GM18858 (cell line): ENCODE measurements around the gene TMEM245.
A peak's percentile ranks its signal among the peaks of the same experiment; 100 is the strongest.

Source experiments
- ATAC-seq: cut with Tn5 transposase; IDR thresholded peaks from one replicate; pipeline ENCODE4 v1.9.1; 2021; ENCODE audit not compliant: unreplicated experiment

TMEM245 gene

DNA sequence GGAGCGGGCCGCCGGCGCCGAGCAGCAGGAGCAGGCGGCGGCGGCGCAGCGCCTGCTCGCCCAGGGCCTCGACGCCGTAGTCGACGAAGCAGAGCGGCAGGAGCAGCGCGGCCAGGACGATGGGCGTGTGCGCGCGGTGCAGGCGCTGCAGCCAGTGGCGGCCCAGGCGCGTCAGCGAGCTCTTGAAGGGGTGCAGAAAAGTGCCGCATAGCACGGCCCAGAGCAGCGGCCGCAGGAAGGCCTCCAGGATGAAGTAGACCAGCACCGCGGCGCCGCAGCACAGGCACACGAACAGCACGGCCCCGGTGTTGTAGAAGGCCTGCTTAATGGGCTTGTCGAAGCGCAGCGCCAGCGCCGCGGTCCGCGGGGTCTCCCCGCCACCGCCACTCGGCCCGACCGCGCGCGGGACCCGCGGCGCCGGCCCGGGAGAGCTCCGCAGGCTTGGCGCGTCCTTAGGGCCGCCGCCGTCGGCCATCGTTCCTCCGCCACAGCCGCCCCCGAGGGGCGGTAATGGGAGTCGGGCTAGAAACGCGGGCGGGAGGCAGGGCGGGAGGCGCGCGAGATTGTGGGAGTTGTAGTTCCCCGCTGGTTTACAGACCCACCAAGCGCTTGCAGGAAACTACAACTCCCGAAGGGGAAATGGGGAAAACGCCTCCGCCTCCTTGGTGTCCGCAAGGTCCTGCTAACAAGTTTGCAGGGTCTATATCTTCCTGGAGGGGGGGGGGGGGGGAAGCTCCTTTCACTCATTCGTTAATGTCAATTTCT lies at the start of gene TMEM245:
Gene TMEM245, minus strand, starts transcription at position 509 of the 765 bp plus-strand sequence. Its CDS starts 34 bp downstream, at position 475.
- ATAC-seq, result peak; percentile 79

DNA sequence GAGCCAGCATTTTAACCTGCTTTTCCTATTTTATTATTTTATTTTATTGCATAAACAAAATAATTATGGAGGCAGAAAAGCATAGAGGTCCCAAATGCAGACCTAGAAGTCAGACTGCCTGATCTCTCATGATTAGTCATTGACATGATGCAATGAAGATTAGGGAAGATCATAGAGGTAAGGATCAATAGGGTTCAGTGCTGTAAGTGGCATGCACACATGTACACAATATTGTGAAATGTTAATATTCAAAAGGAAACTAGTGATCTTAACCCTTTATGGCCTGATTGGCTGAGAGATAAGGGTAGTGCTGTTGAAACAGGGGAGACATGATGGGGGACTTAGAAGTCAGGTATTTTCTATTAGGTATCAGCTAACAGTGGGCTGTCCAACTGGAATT lies 48.4 kb upstream of the TMEM245 start:
- no peak for ATAC-seq

DNA sequence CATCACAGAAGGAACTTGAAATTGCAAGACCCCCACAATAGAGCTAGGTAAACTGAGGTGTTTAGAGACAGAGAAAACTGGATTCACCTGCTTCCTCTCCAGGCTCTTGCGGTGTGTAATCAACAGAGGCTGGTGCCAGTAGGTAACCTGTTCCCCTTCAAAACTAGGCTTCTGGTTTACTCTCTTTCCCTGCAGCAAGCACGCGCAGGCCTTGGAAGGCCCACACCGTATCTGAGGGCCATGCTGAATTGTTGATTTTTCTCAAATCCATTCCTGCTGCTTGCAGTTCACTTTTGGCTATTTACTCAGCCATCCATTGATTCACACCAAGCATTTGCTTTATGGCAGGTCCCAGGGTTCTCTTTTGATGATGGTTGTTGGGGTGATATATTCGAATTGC lies 48.0 kb upstream of the TMEM245 start:
- no peak for ATAC-seq

DNA sequence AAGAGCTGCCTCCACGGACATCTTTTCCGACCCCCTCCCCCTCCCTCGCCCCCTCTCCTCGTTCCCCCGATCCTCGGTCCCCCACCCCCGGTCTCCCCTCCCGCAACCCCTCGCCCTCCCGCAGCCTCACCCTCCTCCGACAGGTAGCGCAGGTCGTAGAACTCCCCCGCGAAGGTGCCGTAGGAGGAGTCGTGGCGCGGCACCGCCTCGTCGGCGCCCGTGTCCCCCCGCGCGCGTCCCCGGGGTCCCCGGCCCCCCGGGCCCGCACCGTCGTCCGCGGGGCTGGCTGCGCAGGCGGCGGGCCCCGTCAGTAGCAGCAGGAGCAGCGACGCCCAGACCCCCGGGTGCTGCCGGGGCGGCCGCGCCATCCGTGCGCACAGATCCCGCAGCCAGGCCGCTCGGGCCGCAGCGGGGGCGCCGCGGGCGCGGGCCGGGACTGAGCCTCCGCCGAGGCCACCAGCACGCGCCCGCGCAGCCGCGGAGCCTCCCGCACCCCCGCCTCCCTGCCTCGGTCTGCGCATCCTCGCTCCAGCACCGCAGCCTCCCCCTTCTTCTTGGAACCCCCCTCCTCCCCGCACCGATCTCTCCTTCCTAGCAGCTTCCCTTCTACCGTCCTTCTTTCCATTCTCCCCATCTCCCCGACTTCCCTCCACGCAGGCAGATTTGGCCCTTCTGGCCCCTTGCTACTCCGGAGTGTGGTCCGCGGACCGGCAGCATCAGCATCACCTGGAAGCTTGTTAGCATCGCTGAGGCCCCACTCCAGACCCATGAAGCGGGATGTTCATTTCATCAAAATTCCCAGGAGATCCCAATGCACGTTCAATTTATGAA lies 47.2 kb upstream of the TMEM245 start, which contains the start of gene FRRS1L:
Gene FRRS1L, minus strand, starts transcription at position 479 of the 831 bp plus-strand sequence. Its CDS starts 111 bp downstream, at position 368.
- no peak for ATAC-seq

DNA sequence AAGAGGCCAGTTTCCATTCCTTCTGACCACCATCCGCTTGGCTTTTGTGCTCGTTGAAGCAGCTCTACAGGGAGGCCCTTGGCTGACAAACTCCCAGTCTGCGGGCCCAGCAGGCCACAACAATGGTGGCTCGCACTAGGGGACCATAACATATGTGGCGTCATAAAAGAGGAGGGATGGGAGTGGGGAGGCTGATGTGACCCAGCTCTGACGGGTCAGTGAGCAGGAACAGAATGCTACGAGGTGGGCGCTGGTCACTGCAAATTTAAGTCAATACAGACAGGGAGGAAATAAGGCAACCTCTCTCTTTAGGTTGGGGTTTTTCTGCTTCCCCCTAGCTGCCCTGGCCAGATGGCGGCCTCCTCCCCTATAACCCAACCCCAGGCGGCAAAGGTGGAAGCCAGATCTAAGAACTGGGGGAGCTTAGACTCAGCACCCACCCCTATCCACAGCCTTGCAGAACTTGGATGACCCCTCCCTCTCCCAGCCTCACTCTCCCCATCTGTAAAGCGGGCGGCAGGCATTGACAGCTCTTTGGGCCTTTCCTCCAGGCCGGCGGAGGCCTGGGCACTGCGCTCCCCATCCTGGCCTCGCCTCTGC lies 46.5 kb upstream of the TMEM245 start:
- ATAC-seq, result no peak

DNA sequence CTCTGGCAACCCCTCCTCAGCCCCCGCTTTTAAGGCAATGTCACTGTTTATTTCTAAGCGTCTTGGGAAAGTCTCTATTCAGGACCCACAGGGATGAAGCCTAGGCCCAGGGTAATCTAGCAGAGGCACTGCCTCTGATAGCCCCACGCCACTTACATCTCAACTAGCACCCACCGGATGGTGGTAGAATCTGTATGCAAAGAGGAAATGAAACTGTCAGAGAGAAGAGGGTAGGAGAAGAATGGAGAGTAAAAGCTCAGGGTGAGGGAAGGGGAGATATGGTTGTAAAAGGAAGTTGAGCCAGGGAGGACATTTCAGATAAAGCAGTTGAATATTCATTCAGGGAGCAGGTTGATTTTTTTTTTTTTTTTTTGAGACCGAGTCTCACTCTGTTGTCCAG lies 44.3 kb upstream of the TMEM245 start:
- ATAC-seq, result peak; percentile 74

DNA sequence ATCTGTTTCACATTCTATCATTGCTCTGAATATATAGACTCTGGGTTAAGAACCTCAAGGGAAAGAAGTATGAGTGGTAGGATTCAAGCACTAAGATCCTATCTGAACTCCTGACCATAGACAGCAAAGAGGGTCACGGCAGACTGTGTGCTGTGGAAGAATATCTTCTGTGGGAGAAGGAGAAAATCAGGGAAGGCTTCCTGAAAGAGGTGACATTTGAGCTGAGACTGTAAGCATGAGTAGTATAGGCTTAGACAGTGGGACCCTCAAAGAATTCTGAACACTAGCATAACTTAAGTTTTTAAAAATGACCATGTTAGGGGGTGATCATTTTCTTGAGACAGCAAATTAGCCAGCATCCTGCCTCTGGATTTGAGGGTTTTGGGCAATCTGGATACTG lies 43.4 kb upstream of the TMEM245 start:
- no peak for ATAC-seq

DNA sequence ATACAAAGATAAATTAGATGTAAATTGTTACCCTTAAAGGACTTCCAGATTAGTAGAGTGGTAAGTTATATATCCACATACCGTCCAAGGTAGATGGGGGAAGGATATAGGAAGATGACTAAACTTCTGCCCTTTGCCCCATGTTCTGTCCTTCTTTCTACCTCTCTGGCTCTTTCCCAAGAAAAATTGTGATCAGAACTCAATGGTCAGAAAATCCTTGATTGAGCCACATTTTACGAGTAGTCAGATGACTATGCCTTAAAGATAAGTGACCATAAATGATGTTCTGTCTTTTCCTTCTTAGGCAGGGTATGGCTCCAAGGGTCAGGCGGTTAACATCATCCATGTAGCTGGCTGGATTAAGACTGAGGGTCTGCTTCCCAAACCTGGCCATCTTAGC lies 42.9 kb upstream of the TMEM245 start:
- no peak for ATAC-seq

DNA sequence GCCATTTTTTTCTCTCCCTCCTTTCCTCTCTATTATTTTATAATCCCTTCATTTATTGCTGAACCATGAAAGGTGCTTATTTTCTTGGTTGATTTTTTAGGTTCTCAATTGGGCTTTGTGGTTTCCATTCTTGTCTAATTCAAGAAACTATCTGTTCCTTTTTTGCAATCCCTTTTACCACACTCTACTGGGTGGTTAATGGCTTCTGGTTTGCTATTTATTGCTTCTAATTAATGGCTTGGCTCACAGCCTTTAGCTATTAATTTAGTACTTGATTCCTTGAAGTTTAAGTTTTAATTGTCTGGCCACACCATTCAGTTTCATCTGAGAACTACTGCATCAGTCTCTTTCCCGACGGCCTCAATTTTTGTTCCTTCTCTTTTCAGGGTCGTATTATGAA lies 41.7 kb upstream of the TMEM245 start:
- no peak for ATAC-seq

DNA sequence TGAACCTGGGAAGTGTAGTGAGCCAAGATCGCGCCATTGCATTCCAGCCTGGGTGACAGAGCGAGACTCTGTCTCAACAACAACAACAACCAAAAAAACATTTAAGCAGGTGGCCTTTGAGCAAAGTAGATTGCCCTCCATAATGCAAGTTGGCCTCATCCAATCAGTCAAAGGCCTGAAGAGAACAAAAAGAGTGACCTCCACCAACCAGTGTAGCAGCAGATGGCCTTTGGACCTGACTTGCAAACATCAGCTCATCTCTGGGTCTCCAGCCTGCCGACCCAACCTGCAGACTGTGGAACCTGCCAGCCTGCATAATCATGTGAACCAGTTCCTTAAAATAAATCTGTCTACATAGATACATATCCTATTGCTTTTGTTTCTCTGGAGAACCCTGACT lies 39.8 kb upstream of the TMEM245 start:
- ATAC-seq, result no peak

DNA sequence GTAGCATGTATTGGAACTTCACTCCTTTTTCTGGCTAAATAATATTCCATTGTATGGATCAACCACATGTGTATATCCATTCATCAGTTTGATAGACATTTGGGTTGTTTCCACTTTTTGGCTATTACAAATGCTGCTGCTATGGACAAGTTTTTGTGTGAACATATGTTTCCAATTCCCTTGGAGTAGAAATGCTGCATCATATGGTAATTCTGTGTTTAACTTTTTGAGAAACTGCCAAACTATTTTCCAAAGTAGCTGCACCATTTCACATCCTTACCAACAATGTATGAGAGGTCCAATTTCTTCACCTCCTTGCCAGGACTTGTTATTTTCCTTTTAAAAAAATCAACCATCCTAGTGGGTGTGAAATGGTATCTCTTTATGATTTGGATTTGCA lies 38.9 kb upstream of the TMEM245 start:
- no peak for ATAC-seq

DNA sequence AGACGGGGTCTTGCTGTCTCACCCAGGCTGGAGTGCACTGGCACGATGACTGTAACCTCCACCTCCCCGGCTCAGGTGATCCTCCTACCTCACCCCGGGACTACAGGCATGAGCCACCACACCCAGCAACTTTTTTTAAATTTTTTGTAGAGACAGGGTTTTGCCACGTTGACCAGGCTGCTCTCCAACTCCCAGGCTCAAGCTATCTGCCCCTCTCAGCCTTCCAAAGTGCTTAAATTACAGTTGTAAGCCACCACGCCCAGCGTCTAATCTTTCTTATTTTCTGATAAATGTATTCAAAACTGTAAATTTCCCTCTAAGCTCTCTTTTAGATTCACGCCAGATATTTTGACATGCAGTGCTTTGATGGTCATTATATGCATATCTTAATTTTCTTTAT lies 37.0 kb upstream of the TMEM245 start:
- no peak for ATAC-seq

DNA sequence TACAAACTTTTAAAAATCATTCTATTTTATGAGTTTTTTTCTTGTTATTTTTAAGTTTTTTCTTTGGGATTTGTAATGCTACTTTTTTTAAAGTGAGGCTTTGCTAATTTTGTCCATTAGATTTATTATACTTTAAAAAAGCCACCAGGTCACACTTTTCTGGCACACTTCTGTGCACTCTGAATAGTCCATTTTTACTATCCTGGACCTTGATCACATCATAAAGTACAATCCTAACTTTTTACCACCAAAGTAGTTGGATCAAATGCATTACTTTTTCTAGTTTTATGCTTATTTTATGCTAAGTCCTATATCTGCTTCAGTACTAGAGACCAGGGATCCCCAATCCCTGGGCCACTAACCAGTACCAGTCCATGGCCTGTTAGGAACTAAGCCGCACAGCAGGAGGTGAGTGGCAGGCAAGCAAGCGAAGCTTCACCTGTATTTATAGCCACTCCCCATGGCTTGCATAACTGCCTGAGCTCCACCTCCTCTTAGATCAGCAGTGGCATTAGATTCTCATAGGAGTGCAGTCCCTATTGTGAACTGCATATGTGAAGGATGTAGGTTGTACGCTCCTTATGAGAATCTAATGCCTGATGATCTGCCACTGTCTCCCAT lies 31.3 kb upstream of the TMEM245 start:
- no peak for ATAC-seq

DNA sequence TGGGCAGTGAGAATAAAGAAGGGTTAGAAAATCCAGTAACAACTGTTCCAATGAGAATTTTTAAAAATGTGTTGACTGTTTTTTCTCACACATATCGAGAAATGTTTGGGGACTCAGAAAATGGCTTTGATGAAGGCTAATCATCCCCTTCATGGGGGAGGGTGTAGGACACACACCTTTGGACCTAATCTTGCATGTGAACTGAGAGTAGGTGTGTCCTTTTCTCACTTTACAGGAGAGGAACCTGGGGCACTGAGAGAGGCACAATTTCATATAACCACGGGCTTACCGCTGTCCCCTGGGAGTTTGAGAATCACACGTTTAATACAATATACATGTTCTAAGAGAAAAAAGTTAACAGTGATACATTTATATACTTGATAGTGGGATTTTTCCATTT lies 30.0 kb upstream of the TMEM245 start:
- ATAC-seq, result no peak

DNA sequence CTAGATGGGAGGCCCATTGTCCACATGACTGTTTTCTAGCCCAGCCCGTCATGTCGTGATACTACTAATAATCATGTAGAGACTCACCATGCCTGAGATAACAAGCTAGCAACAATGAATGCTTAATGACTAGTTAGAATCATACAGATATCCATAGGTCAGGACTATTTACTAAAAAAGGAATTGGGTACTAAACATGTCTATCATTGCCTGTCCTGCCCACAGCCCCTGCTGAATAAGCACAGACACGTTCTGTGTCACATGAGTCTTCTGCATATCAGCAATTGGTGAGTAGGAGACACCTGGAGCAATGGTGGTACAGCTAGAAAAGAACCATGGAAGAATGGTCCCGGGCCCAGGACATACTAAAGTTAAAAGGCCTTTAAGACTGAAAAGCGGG lies 29.3 kb upstream of the TMEM245 start:
- ATAC-seq, result no peak

DNA sequence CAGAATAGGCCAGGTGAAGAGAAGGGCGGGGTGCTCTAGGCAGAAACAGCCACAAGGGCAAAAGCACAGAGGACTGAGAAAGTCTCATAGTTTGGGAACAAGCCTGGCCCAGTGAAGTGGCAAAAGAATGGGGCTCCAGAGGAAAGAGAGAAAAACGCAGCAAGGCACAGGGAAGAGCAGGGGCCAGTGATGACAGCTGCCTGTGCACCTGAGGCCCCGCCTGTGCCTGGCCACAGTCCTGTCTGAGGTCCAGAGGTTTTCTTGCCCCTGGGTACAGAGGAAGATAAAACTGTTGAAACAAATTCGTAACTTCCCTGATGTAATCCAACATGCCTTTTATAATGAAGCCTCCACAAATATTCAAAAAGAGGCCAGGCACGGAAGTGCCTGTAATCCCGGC lies 25.3 kb upstream of the TMEM245 start:
- ATAC-seq, result no peak

DNA sequence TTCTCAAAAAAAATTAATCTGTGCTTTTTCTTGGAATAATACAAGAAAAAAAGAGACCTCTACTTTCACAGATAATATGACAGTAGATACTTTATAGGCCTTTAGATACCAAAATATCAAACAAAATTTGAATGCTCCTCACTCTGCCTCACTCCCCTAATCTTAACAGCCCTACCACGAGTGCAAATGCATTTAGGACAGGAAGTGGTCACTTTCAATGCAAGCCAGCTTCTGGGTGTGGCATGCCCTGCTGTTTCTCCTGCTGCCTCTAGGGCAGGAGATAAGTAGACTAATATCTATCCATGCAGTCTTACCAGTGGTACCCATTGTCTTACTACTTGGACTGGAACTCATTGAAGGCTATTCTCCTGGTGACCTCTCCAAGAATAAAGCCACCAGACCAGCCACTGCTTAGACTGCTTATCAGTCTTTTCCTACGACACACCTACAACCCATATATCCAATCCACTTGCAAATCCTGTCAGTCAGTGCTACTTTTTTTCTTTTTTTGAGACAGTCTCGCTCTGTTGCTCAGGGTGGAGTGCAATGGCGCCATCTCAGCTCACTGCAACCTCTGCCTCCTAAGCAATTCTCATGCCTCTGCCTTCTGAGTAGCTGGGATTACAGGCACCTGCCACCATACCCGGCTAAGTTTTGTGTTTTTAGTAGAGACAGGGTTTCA lies 24.3 kb upstream of the TMEM245 start:
- peak; percentile 95 for ATAC-seq

DNA sequence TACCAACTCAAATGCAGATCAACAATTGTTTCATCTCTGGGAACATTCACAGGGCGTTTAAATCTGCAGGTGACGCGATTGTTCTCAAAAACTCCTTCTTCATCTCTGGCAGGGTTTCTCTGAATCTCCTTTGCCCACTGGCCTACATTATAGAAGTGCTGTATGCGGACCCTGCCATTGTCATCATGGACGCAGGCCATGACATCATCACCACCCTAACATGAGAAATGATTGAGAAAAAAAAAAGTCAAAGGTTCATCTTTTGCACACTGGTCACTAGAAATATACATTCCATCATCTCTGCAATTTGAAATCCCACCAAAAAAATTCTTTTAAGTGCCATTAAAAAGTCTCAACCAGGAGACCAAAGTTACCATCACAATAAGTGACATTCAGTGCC lies 21.6 kb upstream of the TMEM245 start:
- ATAC-seq, result no peak

DNA sequence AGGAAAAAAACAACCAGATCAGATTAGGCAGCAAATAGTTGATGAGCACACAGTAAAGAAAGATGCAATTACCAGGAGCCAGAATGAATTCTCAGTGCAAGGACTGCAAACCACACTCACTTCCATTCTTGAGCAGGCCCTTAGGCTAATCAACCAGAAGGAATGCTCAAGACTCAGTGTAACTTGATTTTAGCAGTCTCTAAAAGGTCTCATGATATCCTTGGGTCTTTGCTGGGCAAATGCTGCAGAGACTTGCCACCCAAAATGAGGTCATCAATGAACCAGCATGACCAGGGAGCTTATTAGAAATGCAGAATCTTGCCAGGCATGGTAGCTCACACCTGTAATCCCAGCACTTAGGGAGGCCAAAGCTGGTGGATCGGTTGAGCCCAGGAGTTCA lies 20.1 kb upstream of the TMEM245 start:
- ATAC-seq, result no peak

DNA sequence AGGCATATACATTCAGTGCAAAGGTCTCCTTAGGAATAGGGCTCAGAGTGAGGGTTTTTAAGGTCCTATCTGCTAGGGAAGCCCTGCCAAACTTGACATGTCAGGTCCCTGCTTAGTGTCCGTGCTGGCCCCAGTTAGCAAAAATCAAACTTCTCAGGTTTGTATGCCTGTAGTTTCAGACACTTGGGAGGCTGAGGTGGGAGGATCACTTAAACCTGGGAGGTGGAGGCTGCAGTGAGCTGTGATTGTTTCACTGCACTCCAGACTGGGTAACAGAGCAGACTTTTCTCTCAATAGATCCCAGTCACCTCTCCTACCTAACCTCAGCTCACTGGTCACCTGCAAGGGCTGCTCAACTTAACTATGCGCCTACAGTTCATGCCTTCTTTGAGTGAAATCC lies 18.7 kb upstream of the TMEM245 start:
- ATAC-seq, result no peak

DNA sequence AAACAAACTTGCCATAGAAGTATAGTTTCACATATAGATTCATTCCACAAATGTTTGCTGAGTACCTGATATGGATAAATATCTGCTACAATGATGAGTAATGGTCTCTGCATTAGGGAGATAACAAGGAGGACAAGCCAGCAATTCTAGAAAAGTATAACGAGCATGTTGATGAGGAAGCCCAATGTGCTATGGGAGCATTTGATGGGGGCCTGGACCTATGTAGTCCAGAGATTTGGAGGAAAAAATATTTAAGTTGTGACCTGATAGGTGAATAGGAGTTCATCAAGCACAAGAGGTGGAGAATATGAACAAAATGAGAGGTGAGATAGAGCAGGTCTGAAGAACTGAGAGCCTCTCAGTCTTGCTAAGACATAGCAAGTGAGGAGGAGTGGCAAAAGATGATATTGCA lies 14.4 kb upstream of the TMEM245 start:
- ATAC-seq, result no peak
